Right cardiac atrium (tissue), 5 donors: ENCODE results near the gene MLXIP. TPM values are rescaled to one million over a fixed set of nuclear protein-coding genes. Genes with fewer than 3 reads are reported as not detected.

Experiments used
- ATAC-seq, 2 donors: fragments of 200-7000 bp; cut with Tn5 transposase; one replicate each; pipeline versions ENCODE4 v1.8.0 to v1.9.1; 2020; ENCODE audit warnings: moderate library complexity in 2 of 2, mild to moderate bottlenecking in 1 of 2
- DNase-seq, 3 donors: peaks; one replicate each; pipeline ENCODE4 v3.0.0-alpha.2; 2020
- H3K27ac ChIP-seq: one replicate; pipeline ENCODE4 v1.5.1; 2013; ENCODE audit warnings: mild to moderate bottlenecking, low read length, control low read depth, moderate library complexity
- H3K27me3 ChIP-seq: one replicate; pipeline ENCODE4 v1.6.1; 2013; ENCODE audit not compliant: control insufficient read depth, insufficient read depth
- H3K4me1 ChIP-seq: one replicate; pipeline ENCODE4 v1.6.1; 2013; ENCODE audit warnings: low read length; ENCODE audit not compliant: control insufficient read depth, insufficient read depth
- H3K4me3 ChIP-seq: one replicate; pipeline ENCODE4 v1.5.1; 2013; ENCODE audit warnings: low read length, control low read depth
- H3K9me3 ChIP-seq: one replicate; pipeline ENCODE4 v1.6.1; 2013; ENCODE audit warnings: low read length; ENCODE audit not compliant: control insufficient read depth
- WGBS: extraction: QIAGEN DNeasy Blood & Tissue Kit; methylation state at CpG from one replicate; pipeline ENCODE4 v1.1.7; 2013; 5-methylcytosine and 5-hydroxymethylcytosine counted together
- intact Hi-C, 4 donors: fragments of 100-400 bp; cut with DNase I; formaldehyde crosslinking; loops; one replicate each; pipeline versions ENCODE4 v1.11.0 to v1.14.0; 2022 to 2023
- polyA plus RNA-seq: library from polyadenylated mRNA; stranded (reverse); fragments of 200-250 nt; gene quantifications from one replicate; pipeline ENCODE4 v1.2.3, GENCODE V29; 2013
- total RNA-seq, 4 donors: library from RNA; stranded (reverse); fragmentation: NEBNext Ultra II Directional; extraction: Animal tissue kit (Norgen Biotek cat#: 25700); gene quantifications; one replicate each; pipeline ENCODE4 v1.2.1, GENCODE V29; 2021
- donor health status: healthy with polysubstance abuse.
- donor health status: DM: no; HTN: yes; CAD: no.
- donor health status: DM: no; HTN: no; CAD: no.
- donor health status: DM: no; HTN: yes; CAD: no; lungs with severe emphysema.
- donor health status: DM: yes; HTN: yes; CAD: no.

The MLXIP gene
- total and polyA plus RNA-seq, 5 donors = 26.4 to 36.0 (median 33.7) TPM

GRCh38 chr12:122064025-122064777, 14.4 kb upstream of the MLXIP start:
- ATAC-seq (peak; percentile 92), DNase-seq (peak; percentile 95 to 98 (median 96))
- H3K4me3 ChIP-seq = no peak overlapping the region
- intact Hi-C loops = no loop called here
- H3K27ac ChIP-seq = peak overlapping the region; percentile 81
- H3K9me3 ChIP-seq = no peaks in the 10 kb centered on the region
- H3K4me1 ChIP-seq = peaks cover 18% of the 10 kb centered on the region
- WGBS = 47% methylated on average over 14 of the region's 14 CpGs
- no peaks in the 10 kb centered on the region for H3K27me3 ChIP-seq

- Histone ChIP-seq H3K27ac (peak overlapping the region; percentile 33), H3K27me3 (no peaks in the 10 kb centered on the region), H3K4me1 (peaks cover 18% of the 10 kb centered on the region), H3K9me3 (no peaks in the 10 kb centered on the region), H3K4me3 (no peak overlapping the region)
- DNase-seq (peak; percentile 67 to 76 (median 69)), ATAC-seq (peak in 1 of 2 donors; percentile 45)
- intact Hi-C loops = no loop called here
- 62% methylated on average over 16 of the region's 16 CpGs for WGBS
These were observed 13.6 kb upstream of the MLXIP start for GRCh38 chr12:122064780-122065588.

- no peak for ATAC-seq
- WGBS = 94% methylated on average over 5 of the region's 5 CpGs
- no peak overlapping the region for H3K4me3 ChIP-seq
These were observed 11.0 kb upstream of the MLXIP start for GRCh38 chr12:122067548-122067947.

GRCh38 chr12:122067966-122068365, 10.6 kb upstream of the MLXIP start:
- intact Hi-C loops = no loop called here
- 28% methylated on average over 13 of the region's 13 CpGs for WGBS
- ATAC-seq (no peak), DNase-seq (peak in 2 of 3 donors; percentile 76 to 80)
- H3K4me3 ChIP-seq = no peak overlapping the region
- H3K27me3 ChIP-seq = no peaks in the 10 kb centered on the region
- H3K27ac ChIP-seq = no peak overlapping the region
- no peaks in the 10 kb centered on the region for H3K9me3 ChIP-seq
- H3K4me1 ChIP-seq = peaks cover 21% of the 10 kb centered on the region

More at GRCh38 chr12:122067548-122067947, 11.0 kb upstream of the MLXIP start:
- Histone ChIP-seq H3K9me3 (no peaks in the 10 kb centered on the region), H3K27me3 (no peaks in the 10 kb centered on the region), H3K4me1 (peaks cover 23% of the 10 kb centered on the region), H3K27ac (no peak overlapping the region)
- intact Hi-C loops = no loop called here
- DNase-seq = no peak

DNA sequence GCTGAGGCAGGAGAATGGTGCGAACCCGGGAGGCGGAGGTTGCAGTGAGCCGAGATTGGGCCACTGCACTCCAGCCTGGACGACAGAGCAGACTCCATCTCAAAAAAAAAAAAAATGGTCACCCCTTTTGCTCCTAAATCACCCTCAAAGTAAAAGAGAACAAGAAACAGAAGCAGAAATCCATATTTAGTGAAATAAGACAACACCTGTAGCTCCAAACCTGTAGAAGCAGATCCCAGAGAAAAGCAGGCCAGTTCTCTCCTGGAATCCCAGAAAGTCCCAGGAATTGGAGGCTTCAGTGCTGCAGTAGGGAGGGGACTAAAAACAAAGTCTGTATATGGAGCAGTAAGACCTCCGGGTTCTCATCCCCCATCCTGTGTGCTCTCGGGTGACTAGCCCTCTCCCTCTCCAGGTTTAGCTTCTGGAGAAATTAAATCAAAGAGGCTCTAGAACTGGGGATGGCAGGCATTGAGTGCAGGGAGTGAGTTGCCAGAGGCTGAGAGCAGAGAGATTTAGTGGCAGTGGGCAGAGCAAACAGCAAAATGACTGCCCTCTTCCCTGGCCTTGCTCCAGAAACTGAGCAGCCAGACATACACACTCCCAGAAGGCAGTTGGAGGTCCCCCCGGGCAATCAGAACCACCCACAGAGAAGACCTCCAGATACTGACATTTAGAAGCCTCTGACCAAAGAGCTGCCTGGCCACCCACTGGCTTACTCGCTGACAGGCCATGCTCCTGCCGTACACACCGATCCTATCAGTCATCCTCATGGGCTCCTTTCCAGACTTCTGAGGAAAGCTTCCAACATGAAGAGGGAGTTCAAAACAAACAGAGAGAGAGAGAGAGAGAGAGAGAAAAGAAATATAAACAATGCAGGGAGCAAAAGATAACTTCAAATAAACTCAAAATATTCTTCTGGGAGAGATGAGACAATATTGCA, 6.3 kb upstream of the MLXIP start:
- intact Hi-C loops = loop anchor here in 1 of 4 donors (5.0 kb wide), 1 partner anchor 35 kb away; no protein-coding TSS in a partner anchor

DNA sequence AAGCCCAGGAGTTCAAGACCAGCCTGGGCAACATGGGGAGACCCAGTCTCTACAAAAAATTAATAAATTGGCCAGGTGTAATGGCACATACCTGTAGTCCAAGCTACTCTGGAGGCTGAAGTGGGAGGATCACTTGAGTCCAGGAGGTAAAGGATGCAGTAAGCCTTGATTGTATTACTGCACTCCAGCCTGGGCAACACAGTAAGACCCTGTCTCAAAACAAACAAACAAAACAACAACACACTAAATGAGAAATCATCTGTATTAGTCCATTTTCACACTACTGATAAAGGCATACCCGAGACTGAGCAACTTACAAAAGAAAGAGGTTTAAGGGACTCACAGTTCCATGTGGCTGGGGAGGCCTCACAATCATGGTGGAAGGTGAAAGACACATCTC, 4.7 kb upstream of the MLXIP start:
- 84% methylated on average over 1 of the region's 1 CpG for WGBS
- no peak for ATAC-seq
- Histone ChIP-seq H3K9me3 (no peaks in the 10 kb centered on the region), H3K27me3 (no peaks in the 10 kb centered on the region), H3K4me1 (peaks cover 5% of the 10 kb centered on the region), H3K27ac (no peak overlapping the region), H3K4me3 (no peak overlapping the region)
- DNase-seq = no peak
- intact Hi-C loops = loop anchor here in 1 of 4 donors (5.0 kb wide), 1 partner anchor 33 kb away; no protein-coding TSS in a partner anchor

More for the DNA sequence above, 6.3 kb upstream of the MLXIP start:
- peak; percentile 84 to 85 for ATAC-seq
- DNase-seq = peak; percentile 67 to 75 (median 68)
- Histone ChIP-seq H3K27me3 (no peaks in the 10 kb centered on the region), H3K27ac (peak overlapping the region; percentile 82), H3K9me3 (no peaks in the 10 kb centered on the region), H3K4me1 (peaks cover 5% of the 10 kb centered on the region), H3K4me3 (no peak overlapping the region)
- WGBS = 49% methylated on average over 11 of the region's 11 CpGs

DNA sequence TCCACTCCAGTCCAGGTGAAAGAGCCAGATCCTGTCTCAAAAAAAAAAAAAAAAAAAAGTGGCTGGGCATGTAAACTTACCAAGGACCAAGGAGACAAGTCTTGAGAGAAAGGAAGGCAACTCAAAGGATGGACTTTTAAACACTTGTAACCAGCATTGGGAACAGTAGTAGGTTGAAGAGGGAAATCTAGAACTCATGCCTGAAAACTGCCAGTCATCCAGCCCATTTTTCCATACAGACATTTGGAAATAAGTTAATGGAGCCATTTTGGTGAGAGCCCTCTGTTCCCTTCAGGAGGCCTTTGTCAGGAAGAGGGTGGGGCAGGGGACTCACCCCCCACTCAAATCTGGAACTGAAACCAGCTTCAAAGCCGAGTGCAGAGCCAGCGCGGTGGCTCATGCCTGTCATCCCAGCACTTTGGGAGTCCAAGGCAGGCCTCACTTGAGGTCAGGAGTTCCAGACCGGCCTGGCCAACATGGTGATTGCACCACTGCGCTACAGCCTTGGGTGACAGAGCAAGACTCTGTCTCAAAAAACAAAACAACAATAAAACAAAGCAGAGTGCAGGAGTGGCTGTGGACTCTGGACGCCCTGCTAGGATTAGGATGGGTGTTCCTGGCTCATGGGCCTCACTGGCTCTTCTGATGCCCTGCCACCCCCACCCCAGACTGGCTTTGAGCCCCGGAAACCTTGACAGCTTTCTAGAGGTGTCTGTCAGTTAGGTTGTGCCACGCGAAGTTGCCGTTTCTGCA, 1.6 kb upstream of the MLXIP start:
- Histone ChIP-seq H3K9me3 (no peaks in the 10 kb centered on the region), H3K4me1 (peaks cover 9% of the 10 kb centered on the region), H3K27ac (no peak overlapping the region), H3K4me3 (no peak overlapping the region), H3K27me3 (no peaks in the 10 kb centered on the region)
- no peak for ATAC-seq
- intact Hi-C loops = no loop called here
- 94% methylated on average over 10 of the region's 10 CpGs for WGBS
- peak in 1 of 3 donors; percentile 66 for DNase-seq

DNA sequence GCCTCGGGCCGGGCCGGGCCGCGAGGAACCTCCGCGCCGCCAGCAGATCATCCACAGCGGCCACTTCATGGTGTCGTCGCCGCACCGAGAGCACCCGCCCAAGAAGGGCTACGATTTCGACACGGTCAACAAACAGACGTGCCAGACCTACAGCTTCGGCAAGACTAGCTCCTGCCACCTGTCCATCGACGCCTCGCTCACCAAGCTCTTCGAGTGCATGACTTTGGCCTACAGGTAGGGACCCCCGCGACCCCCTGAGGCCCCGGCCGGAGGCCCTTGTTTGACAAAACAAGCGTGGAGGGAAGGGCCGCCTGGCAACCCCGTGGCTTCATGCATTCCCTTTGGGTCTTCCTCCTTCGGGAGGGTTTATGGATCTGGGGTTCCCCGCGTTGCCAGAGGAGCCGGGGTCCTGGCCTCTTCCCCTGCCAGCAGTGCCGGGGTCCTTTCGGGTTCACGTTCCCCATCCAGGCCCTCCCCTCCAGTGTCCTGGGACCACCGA, 526 bp downstream of the MLXIP start:
- intact Hi-C loops = no loop called here
- Histone ChIP-seq H3K4me3 (peak overlapping the region; percentile 81), H3K9me3 (no peaks in the 10 kb centered on the region), H3K27ac (peak overlapping the region; percentile 86), H3K4me1 (peaks cover 8% of the 10 kb centered on the region), H3K27me3 (no peaks in the 10 kb centered on the region)
- DNase-seq (peak in 2 of 3 donors; percentile 72), ATAC-seq (no peak)
- WGBS = under 1% methylated on average over 38 of the region's 38 CpGs

DNA sequence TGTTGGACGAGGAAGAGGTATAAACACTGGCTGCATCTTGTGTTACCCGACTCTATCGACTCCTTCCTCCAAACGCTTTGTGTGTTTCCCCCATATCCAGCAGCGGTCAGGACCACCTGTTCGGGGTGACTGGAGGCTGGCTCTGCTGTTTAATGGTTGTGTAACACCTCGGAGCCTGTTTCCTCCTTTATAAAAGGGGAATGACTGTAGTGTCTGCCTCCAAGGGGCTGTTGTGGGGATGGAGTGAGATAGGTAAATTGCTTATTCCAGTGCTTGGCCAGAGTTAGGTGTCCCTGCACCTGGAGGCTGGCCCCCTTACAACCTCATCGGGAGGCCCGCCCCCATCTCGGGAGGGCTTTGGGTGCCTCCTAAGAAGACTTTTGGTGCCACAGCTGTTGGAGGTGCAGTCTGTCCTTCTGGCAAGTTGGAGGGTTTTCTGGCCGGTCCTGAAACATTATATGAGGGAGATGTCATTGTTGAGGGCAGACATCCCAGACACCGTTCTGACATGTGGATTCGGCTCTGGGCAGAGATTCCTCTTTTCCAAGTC, 1.1 kb downstream of the MLXIP start:
- no peaks in the 10 kb centered on the region for H3K27me3 ChIP-seq
- intact Hi-C loops = no loop called here
- peak overlapping the region; percentile 86 for H3K27ac ChIP-seq
- DNase-seq (no peak), ATAC-seq (no peak)
- 2% methylated on average over 13 of the region's 13 CpGs for WGBS
- peaks cover 8% of the 10 kb centered on the region for H3K4me1 ChIP-seq
- peak overlapping the region; percentile 81 for H3K4me3 ChIP-seq
- no peaks in the 10 kb centered on the region for H3K9me3 ChIP-seq
